GM12878 (cell line): Measurements from ENCODE around the gene RRBP1. TPM values are rescaled to one million over a fixed set of nuclear protein-coding genes. Genes with fewer than 3 reads are reported as not detected.

Experiments used
- ASH2L ChIP-seq: fragments of 300-600, 200-600 bp; sonication (generic); IDR thresholded peaks from 2 replicates; pipeline ENCODE4 v1.6.1; 2017; ENCODE audit warnings: low read depth, mild to moderate bottlenecking, borderline replicate concordance
- BMI1 ChIP-seq: fragments of 450-650 bp; IDR thresholded peaks from 2 replicates; pipeline ENCODE4 v1.6.1; 2016; ENCODE audit warnings: mild to moderate bottlenecking, moderate library complexity, borderline replicate concordance
- MTA2 ChIP-seq: fragments of 450-650 bp; IDR thresholded peaks from 2 replicates; pipeline ENCODE4 v1.6.1; 2016; ENCODE audit warnings: low read depth, mild to moderate bottlenecking, moderate library complexity
- NFXL1 ChIP-seq: fragments of 450-650 bp; IDR thresholded peaks from 2 replicates; pipeline ENCODE4 v1.6.1; 2017; ENCODE audit warnings: antibody characterized with exemption, mild to moderate bottlenecking, borderline replicate concordance
- SIN3A ChIP-seq: IDR thresholded peaks from 2 replicates; pipeline ENCODE4 v1.6.1; 2012; ENCODE audit warnings: low read depth, low read length, improper control_type of control experiment
- SMC3 ChIP-seq: IDR thresholded peaks from 2 replicates; pipeline ENCODE4 v1.6.1; 2011; ENCODE audit warnings: low read length, improper control_type of control experiment, borderline replicate concordance
- TARDBP ChIP-seq: IDR thresholded peaks from 2 replicates; pipeline ENCODE4 v1.6.1; 2016; ENCODE audit warnings: borderline replicate concordance
- WRNIP1 ChIP-seq: IDR thresholded peaks from 2 replicates; pipeline ENCODE4 v1.6.1; 2011; ENCODE audit warnings: low read depth, low read length, improper control_type of control experiment, borderline replicate concordance
- ZNF687 ChIP-seq: fragments of 450-650 bp; IDR thresholded peaks from 2 replicates; pipeline ENCODE4 v1.6.1; 2017; ENCODE audit warnings: mild to moderate bottlenecking, moderate library complexity
- ZSCAN29 ChIP-seq: fragments of 450-650 bp; IDR thresholded peaks from 2 replicates; pipeline ENCODE4 v1.6.1; 2017; ENCODE audit warnings: mild to moderate bottlenecking, moderate library complexity
- polyA plus RNA-seq, 11 experiments: library from polyadenylated mRNA; depleted of rRNA in 4 of 11; unstranded in 6 of 11; stranded (reverse) in 5 of 11; fragments of >200 nt; fragmentation: Nextera tagmentation in 4 of 11; fragmentation: Illumina TruSeq in 1 of 11; extraction: Ambion mirVana in 4 of 11; extraction: Trizol in 1 of 11; gene quantifications; 1 replicate in 1 of 11; 2 replicates in 10 of 11; pipeline versions ENCODE4 v1.2.1 to v1.2.3, GENCODE V29; 2011 to 2016; ENCODE audit warnings: inconsistent platforms in 2 of 11, missing spikeins in 2 of 11, low read depth in 1 of 11
- total RNA-seq, 4 experiments: library from RNA; depleted of rRNA in 3 of 4; stranded (reverse); fragments of >200 nt in 3 of 4; fragmentation: Illumina TruSeq in 1 of 4; extraction: Trizol in 1 of 4; gene quantifications; 2 replicates each; pipeline versions ENCODE4 v1.2.1 to v1.2.3, GENCODE V29; 2013 to 2021
- TF ChIP-seq, protein P1 (sequence below): IDR thresholded peaks from 2 replicates; pipeline ENCODE4 v1.6.1; 2011; ENCODE audit warnings: borderline replicate concordance, low read depth, mild to moderate bottlenecking, moderate library complexity, mixed read lengths, low read length; ENCODE audit not compliant: insufficient read depth; ENCODE audit errors: extremely low read length
- TF ChIP-seq, protein P2 (sequence below): IDR thresholded peaks from 2 replicates; pipeline ENCODE4 v1.6.1; 2012; ENCODE audit warnings: low read depth, low read length, improper control_type of control experiment

Gene RRBP1
- total and polyA plus RNA-seq, 10 of the 15 experiments (the other 5 are each of a cell fraction or from before 2014, with no cell fraction given) = 1.2 to 57.4 (median 24.6) TPM

GRCh38 chr20:17630806-17631195 lies 51.2 kb downstream of the RRBP1 start (continued):
- TF ChIP-seq ZNF687 (no peak), SIN3A (no peak), BMI1 (no peak), WRNIP1 (no peak), SMC3 (no peak), MTA2 (no peak), NFXL1 (no peak), TARDBP (no peak), ZSCAN29 (no peak), ASH2L (no peak)
- TF ChIP-seq, protein P1, sequence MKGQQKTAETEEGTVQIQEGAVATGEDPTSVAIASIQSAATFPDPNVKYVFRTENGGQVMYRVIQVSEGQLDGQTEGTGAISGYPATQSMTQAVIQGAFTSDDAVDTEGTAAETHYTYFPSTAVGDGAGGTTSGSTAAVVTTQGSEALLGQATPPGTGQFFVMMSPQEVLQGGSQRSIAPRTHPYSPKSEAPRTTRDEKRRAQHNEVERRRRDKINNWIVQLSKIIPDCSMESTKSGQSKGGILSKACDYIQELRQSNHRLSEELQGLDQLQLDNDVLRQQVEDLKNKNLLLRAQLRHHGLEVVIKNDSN = no peak
- TF ChIP-seq, protein P2, sequence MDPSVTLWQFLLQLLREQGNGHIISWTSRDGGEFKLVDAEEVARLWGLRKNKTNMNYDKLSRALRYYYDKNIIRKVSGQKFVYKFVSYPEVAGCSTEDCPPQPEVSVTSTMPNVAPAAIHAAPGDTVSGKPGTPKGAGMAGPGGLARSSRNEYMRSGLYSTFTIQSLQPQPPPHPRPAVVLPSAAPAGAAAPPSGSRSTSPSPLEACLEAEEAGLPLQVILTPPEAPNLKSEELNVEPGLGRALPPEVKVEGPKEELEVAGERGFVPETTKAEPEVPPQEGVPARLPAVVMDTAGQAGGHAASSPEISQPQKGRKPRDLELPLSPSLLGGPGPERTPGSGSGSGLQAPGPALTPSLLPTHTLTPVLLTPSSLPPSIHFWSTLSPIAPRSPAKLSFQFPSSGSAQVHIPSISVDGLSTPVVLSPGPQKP = no peak
